ENCODE data around the gene TNFRSF6B. TPM values are rescaled to one million over a fixed set of nuclear protein-coding genes. Genes with fewer than 3 reads are reported as not detected.

Gene TNFRSF6B
- total RNA-seq, 1 donor from 2014 or later = not detected

DNA sequence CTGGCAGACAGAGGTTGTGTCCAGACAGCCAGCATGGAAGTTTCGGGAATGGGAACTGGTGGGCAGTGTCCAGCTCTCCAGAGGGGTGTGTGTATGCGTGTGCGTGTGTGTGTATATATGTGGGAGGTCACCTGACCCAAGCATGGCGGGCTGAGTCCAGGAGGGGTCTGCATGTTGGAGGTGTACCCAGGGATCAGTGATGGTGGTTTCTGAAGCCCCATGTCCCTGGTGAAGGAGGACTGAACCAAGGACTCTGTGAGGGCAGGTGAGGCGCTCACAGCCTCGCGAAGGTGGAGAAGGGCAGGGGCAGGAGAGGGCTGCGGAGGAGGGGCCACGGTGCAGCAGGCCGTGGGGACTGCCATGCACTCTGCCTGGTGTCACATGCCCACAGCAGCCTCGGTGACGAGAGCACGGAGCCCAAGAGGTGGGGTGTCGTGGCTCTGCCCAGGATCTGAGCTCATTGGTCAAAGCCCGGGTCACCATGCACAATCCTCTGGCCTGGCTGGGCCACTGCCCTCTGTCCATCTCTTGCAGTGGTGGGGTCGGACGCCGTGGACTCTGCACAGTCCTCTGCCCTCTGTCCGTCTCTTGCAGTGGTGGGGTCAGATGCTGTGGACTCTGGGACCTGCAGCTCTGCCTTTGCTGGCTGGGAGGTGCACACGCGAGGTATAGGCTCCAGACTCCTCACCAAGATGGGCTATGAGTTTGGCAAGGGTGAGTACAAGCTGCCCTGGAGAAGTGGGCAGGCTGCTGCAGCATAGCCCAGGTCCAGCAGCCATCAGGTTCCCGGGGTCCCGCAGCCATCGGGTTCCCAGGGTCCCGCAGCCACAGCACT, 37.9 kb downstream of the TNFRSF6B start:
- ChIA-PET POLR2A (interaction anchor here (0.6 kb wide), 1 partner anchor 93 kb away, joined by 4 read pairs; no protein-coding TSS in a partner anchor), CTCF (no interaction called here)
- intact Hi-C loops (cut with micrococcal nuclease) = loop anchor here (10.0 kb wide), 1 partner anchor 80 kb away; the partner anchor contains the start of genes RTEL1 and STMN3
- Mint-ChIP-seq H3K4me1 (peaks cover 28% of the 10 kb centered on the region), H3K9me3 (no peaks in the 10 kb centered on the region), H3K27me3 (no peaks in the 10 kb centered on the region), H3K36me3 (ENCODE audit: low read depth) (peaks cover 27% of the 10 kb centered on the region), H3K27ac (no peak overlapping the region), H3K4me3 (no peak overlapping the region)
- TF ChIP-seq, protein P1, sequence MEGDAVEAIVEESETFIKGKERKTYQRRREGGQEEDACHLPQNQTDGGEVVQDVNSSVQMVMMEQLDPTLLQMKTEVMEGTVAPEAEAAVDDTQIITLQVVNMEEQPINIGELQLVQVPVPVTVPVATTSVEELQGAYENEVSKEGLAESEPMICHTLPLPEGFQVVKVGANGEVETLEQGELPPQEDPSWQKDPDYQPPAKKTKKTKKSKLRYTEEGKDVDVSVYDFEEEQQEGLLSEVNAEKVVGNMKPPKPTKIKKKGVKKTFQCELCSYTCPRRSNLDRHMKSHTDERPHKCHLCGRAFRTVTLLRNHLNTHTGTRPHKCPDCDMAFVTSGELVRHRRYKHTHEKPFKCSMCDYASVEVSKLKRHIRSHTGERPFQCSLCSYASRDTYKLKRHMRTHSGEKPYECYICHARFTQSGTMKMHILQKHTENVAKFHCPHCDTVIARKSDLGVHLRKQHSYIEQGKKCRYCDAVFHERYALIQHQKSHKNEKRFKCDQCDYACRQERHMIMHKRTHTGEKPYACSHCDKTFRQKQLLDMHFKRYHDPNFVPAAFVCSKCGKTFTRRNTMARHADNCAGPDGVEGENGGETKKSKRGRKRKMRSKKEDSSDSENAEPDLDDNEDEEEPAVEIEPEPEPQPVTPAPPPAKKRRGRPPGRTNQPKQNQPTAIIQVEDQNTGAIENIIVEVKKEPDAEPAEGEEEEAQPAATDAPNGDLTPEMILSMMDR (IDR thresholded peaks at IDR 0.05) = no peak
- DNase-seq (no peak), ATAC-seq (ENCODE audit: low read depth) (no peak)

DNA sequence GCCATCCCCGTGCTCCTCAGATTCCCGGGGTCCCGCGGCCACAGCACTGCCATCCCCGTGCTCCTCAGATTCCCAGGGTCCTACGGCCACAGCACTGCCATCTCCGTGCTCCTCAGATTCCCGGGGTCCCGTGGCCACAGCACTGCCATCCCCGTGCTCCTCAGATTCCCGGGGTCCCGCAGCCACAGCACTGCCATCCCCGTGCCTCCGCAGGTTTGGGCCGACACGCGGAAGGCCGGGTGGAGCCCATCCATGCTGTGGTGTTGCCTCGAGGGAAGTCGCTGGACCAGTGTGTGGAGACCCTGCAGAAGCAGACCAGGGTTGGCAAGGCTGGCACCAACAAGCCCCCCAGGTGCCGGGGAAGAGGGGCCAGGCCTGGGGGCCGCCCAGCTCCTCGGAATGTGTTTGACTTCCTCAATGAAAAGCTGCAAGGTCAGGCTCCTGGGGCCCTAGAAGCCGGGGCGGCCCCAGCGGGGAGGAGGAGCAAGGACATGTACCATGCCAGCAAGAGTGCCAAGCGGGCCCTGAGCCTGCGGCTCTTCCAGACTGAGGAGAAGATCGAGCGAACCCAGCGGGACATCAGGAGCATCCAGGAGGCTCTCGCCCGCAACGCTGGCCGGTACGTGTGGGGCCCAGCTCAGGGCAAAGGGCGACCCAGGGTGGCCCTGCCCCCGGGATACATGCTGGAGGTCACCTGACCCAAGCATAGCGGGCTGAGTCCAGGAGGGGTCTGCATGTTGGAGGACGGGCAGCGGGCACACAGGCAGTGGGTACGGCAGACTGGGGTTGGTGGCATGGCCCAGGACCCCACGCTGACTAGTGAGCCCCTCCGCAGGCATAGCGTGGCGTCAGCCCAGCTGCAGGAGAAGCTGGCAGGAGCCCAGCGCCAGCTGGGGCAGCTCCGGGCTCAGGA, 38.8 kb downstream of the TNFRSF6B start:
- POLR2A ChIA-PET = interaction anchor here (0.9 to 3.0 kb wide), 4 partner anchors 27 to 161 kb away, joined by 3 to 36 read pairs (median 7); partner anchors contain the start of genes ARFRP1, HELZ2 and ZGPAT
- peaks cover 23% of the 10 kb centered on the region for H3K36me3 Mint-ChIP-seq (ENCODE audit: low read depth)
- no peaks in the 10 kb centered on the region for H3K27me3 Mint-ChIP-seq
- intact Hi-C loops (cut with micrococcal nuclease) = loop anchor here (5.0 to 10.0 kb wide), 5 partner anchors 38 to 198 kb away; partner anchors contain the start of genes FNDC11, GMEB2, PTK6 and RTEL1
- ATAC-seq (ENCODE audit: low read depth) (no peak), DNase-seq (no peak)
- H3K4me1 Mint-ChIP-seq = peaks cover 28% of the 10 kb centered on the region
- no peak overlapping the region for H3K27ac Mint-ChIP-seq
- H3K9me3 Mint-ChIP-seq = no peaks in the 10 kb centered on the region
- TF ChIP-seq, protein P1 (IDR thresholded peaks at IDR 0.05) = no peak
- CTCF ChIA-PET = no interaction called here
- no peak overlapping the region for H3K4me3 Mint-ChIP-seq

DNA sequence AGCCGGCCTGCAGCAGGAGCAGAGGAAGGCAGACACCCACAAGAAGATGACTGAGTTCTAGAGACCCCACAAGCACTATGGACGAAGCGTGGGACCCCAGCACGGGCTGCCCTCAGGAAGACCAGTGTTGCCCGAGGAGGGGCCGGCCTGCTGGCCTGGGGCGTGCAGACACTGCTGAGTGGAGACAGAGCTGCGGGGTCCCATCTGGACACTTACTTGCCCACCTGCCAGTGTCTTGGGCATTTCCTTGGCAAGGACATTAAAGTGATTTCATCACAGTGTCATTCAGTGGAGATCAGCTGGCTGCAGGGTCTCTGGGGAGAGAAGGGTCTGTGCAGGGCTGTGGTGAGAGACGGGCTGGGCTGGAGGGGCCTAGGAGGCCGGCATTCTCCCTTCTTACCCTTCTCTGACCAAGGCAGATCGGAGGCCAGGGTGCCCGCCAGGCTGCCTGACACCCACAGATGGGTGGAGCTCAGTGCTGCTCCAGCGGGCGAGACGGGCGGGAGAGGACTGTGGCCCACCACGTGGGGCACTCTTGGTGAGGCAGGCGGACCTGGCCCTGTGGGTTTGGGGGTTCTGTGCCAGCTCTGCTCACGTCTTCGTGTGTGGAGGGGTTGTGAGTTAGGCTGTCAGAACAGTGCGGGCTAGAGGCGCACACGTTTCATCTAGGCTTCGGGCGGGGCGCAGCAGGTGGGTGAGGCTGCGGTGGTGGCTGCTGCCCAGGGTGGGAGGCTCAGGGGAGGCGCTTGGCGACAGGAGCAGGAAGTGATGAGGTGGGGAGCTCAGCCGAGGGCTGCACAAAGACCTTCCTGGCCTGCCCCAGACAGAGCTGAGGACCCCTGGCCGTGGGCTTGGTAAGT, 39.6 kb downstream of the TNFRSF6B start, which contains the start of gene LIME1:
Gene LIME1, plus strand, starts transcription at position 806 of the 860 bp plus-strand sequence. CDS start 886 bp downstream, outside the sequence.
- ChIA-PET POLR2A (interaction anchor here (0.7 to 3.0 kb wide), 9 partner anchors 28 to 343 kb away, joined by 3 to 36 read pairs (median 3); partner anchors contain the start of genes ARFRP1, HELZ2, PPDPF and RGS19), CTCF (interaction anchor here (0.9 to 1.6 kb wide), 3 partner anchors 29 to 199 kb away, joined by 3 to 8 read pairs (median 3); partner anchors contain the start of genes ARFRP1, PTK6 and ZGPAT)
- H3K4me3 Mint-ChIP-seq = peak within 1 kb of the TSS; percentile 73
- no peaks in the 10 kb centered on the region for H3K9me3 Mint-ChIP-seq
- DNase-seq = peak; percentile 52
- TF ChIP-seq, protein P1 (IDR thresholded peaks at IDR 0.05) = no peak
- peak within 1 kb of the TSS; percentile 77 for H3K27ac Mint-ChIP-seq
- H3K4me1 Mint-ChIP-seq = peaks cover 28% of the 10 kb centered on the region
- no peaks in the 10 kb centered on the region for H3K27me3 Mint-ChIP-seq
- peaks cover 23% of the 10 kb centered on the region for H3K36me3 Mint-ChIP-seq (ENCODE audit: low read depth)
- intact Hi-C loops (cut with micrococcal nuclease) = loop anchor here (5.0 to 10.0 kb wide), 5 partner anchors 39 to 199 kb away; partner anchors contain the start of genes FNDC11, GMEB2, PTK6 and RTEL1
- peak; percentile 52 for ATAC-seq (ENCODE audit: low read depth)

DNA sequence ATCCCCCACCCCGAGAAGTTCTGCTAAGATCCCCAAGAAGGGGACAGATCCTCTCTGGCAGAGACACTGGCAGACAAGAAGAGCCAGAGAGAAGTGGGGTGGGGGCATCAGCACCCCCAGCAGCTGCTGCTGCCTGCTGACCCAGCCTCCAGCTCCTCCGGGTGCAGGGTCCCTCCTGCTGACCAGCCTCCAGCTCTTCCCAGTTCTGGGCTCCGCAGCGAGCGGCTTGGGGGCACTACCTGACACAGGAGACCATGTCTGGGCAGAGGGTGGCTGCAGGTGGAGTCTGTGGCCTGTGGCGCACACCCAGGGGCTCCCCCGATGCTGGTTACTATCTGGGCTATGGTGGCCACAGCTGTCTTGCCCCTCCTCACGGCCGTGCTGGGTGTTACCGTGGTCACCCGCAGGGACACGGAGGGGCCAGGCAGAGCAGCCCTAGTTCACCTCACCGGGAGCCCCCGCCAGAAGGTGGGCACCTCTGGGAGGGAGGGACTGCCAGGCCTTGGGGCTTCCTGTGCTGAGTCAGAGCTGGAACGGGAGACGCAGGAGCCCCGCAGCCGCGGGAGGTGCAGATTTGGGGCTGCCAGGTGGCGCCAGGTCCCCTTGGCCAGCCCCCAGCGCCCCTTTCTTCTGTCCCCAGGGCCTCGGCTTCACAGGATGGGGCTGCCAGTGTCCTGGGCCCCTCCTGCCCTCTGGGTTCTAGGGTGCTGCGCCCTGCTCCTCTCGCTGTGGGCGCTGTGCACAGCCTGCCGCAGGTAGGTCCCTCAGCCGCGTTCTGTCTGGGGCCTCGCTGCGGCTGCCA, 40.6 kb downstream of the TNFRSF6B start:
- intact Hi-C loops (cut with micrococcal nuclease) = loop anchor here (1.0 to 10.0 kb wide), 6 partner anchors 40 to 200 kb away; partner anchors contain the start of genes FNDC11, GMEB2, PTK6 and RTEL1
- peak; percentile 14 for ATAC-seq (ENCODE audit: low read depth)
- TF ChIP-seq, protein P1 (IDR thresholded peaks at IDR 0.05) = no peak
- no peaks in the 10 kb centered on the region for H3K27me3 Mint-ChIP-seq
- peak overlapping the region; percentile 73 for H3K4me3 Mint-ChIP-seq
- POLR2A ChIA-PET = interaction anchor here (0.8 to 3.0 kb wide), 8 partner anchors 29 to 342 kb away, joined by 3 to 36 read pairs (median 5); partner anchors contain the start of genes ARFRP1, GMEB2, PPDPF and RGS19
- peaks cover 30% of the 10 kb centered on the region for H3K4me1 Mint-ChIP-seq
- H3K9me3 Mint-ChIP-seq = no peaks in the 10 kb centered on the region
- H3K36me3 Mint-ChIP-seq (ENCODE audit: low read depth) = peaks cover 23% of the 10 kb centered on the region
- peak overlapping the region; percentile 77 for H3K27ac Mint-ChIP-seq
- CTCF ChIA-PET = interaction anchor here (1.0 to 1.6 kb wide), 3 partner anchors 30 to 95 kb away, joined by 3 to 8 read pairs (median 3); partner anchors contain the start of genes ARFRP1 and ZGPAT
- peak; percentile 58 for DNase-seq

Data from activated B cell treated with CpG ODN at 0.5 μM for 24 hours (primary cell).